GM19043 (cell line): Measurements from ENCODE around the gene BMPR2.

Experiments
- ATAC-seq: cut with Tn5 transposase; IDR thresholded peaks from one replicate; pipeline ENCODE4 v1.9.1; 2021; ENCODE audit warnings: low read depth; ENCODE audit not compliant: unreplicated experiment

Gene BMPR2

DNA sequence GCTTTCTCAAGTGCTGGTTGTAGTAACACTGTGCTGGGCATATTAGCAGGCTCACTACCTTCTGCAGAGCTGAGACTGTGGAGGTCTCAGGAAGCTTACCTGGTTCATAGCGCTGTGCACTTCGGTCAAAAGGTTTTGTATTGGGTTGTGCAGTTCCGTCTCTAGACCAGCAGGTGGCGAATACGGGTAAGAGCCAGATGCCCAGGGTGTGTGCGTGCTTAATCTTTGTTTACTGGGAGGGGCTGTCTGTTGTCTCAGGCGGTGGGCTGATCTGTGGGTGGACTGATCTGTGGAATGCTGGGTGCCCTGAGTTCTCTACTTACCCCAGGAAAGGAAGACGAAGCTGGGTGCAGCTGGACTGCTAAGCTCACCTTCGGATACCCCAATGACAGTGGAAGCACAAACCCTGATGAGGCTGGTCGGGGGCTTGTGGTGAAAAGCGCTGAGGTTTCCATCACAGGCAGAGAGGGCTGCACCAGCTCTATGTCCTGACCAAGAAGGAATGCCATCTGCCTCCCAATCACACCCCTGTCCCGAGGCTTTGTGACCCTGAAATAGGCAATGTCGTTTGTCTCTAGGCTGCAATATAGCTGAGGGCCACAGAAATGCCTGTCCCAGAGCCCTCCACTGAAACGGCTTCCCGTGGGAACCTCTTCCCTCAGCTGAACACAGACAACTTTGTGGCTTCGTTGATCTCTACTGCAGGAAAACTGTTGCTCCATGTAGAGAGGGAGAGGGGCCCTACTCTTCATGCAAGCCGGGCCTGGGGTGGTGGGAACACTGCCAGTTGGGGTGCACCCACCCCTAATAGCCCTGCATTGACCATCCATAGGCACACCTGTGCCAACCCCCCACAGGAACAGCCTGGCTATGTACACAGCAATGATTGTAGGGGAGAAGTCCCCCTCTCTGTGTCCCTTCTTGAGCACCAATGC is 212.8 kb downstream of the BMPR2 start:
- ATAC-seq, result peak; percentile 83

DNA sequence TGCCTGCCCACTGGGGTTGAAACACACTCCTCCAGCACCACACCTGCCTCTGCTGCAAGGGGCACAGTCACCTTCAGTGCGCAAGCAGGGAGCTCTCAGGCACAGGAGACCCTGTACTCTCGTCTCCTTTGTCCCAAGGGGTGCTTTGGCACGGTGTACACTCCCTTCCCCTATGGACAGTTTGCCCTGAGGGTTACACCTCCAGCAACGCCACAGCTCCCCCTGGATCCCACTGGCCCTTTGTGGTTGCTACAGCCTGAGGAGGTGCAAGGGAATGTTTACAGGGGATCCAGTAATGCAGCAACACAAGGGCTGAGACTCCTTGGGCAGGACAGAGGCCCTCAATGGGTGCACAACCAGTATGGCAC is 213.4 kb downstream of the BMPR2 start:
- no peak for ATAC-seq

DNA sequence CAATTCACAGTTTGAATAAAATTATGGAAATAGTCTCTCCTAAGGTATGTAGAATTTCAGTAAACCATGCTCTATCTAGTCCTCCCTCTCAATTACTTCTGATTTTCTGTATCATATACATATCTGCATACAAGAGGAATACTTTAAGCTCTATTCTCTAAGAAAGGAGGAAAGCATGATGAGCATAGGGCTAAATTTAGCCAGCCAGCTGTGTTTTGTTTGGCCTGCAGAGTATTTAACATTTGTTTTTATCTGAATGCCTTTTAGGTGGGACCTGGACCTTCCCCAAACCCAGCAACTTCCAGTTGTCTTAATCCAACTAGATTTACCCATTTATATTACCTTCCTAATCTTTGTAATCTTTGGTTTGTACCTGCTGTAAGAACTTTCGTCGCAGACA is 216.4 kb downstream of the BMPR2 start:
- ATAC-seq, result no peak

DNA sequence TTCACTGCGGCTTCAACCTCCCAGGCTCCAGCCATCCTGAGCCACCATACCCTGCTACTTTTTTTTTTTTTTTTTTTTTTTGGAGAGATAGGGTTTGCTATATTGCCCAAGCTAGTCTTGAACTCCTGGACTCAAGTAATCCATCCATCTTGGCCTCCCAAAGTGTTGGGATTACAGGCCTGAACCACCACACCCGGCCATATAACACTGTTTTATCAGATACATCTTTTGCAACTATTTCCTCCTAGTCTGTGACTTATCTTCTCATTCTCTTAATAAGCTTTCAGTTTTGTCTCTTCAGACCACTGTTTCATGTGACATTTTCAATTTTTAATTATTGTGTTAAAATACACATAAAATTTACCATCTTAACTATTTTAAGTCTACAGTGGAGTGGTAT is 223.0 kb downstream of the BMPR2 start:
- ATAC-seq, result no peak

DNA sequence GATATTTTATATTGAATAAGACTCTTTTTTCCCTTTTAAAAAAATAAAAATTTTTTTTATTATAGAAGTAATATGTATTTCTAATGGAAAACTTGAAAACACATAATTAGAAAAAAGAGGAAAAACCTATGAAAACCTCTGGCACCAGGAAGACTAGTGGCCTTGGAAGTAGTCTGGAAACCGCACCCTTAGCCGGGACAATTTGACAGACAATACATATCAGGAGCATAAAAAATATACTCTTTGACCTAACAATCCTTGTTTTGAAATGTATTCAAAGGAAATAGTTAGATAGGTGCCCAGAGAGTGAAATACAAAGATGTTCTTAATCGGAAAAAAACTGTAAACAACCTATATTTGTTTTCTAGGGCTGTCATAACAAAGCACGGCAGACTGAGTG is 223.8 kb downstream of the BMPR2 start:
- no peak for ATAC-seq

DNA sequence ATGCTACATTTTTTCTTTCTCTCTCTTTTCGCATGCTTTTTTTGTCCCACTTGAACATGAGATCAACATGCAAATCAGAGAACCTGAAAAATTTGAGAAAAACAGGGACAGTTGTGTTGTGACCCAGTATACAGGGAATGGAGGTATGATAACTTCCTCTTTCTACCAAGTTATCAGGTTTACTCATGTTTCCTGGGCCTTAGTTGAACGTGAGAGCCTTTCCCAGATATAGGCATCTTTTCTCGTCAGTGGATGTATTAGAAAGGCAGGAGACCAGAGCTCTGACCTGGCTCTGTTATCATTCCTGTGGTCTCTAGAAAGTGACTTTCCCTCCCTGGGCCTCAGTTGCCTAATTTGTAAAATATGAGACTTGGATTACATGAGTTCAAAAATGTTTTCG is 228.6 kb downstream of the BMPR2 start:
- ATAC-seq, result no peak

DNA sequence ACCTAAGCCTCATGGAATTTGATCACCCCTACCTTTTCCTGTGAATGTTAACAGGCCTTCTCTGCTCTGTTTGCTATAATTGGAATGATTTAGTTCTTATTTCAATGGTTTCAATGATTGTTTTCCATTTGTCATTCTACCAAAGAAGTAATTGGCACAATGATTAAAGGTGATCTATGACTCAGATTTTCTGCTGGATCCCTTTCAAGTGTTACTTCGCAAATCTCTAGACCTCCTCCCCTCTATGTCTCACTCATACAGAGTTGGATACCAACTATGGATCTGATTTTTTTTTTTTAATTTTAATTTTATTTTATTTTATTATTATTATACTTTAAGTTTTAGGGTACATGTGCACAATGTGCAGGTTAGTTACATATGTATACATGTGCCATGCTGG is 229.0 kb downstream of the BMPR2 start:
- ATAC-seq, result no peak

DNA sequence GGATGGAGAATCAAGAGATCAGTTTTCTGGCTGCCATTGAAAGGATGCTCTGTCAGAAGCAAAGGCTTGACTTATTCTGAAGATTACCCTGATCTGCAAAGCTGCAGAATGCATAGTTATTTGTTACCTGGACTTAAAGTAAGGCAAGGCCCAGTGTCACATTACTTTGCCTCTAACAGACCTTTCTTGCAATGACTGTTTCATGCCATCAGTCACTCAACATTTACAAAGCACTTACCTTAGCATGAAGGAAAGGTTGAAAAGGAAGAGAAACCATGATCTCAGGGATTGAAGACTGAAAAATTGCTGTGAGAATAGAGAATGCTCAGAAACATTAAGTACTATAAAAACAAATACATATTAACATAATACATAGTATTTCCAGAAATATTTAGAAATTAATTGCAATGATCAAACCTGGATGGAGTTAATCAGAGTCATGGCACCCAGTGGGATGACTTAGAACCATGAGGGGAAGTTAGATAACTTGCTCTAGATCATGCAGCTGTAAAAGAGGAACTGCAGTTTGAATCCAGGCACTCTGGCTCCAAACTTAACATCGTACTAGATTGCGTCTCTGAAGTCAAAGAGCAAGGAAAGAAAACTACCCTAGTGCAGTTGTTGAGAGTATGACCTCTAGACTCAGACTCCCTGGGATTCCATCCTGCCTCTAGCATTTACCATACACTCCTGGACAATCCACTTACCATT is 232.2 kb downstream of the BMPR2 start:
- ATAC-seq, result no peak

DNA sequence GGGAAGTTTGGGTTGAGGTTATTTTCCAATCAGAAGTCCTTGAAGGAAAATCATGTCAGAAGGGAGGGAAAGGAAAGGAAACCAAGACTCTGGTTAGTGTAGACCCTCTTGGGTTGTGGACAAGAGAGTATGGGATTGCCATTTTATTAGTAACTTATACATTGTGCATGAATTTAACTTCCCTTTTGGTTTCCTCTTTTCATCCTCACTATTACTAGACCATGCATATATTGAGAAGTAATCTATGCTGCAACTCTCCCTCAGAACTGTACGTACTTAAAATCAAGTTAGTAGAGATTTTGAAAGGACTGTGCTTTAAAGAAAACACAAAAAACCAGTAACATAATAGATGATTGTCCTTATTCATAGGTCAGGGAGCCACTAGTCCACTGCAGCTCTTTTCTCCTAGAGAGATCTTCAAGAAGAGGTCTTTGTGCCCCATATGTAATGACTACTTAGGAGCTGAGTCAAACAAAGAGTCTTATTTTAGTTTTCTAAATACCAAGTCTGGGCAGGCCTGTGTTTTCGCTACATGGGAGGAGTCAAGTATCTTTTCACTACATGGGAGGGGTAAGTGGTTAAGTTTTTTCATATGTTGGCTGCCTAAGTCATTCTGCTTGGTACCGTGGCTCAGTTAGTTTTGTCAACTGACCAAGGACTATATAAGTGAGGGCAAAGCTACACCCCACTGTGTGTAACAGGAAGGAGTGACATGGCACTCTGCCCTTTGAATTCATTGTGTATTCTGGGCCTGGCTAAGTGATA is 233.4 kb downstream of the BMPR2 start:
- peak; percentile 90 for ATAC-seq

DNA sequence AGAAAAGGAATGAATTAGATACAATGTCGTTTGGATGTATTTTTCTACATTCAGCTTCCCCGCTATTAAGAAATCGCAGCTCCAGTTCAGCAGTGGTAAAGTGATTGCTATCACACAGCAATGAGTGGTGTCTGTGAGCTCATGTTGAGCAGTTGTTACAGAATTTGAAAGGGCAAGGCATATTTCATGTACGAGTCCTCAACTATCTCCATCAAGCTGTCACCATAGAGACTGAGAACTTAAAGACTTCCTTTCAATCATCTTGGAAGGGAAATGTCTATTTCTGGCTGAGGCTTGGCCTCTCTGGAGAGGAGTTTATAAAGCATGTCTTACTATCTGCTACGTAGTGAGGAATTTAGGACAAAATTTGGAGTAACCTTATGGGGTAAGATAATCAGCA is 234.3 kb downstream of the BMPR2 start:
- no peak for ATAC-seq

DNA sequence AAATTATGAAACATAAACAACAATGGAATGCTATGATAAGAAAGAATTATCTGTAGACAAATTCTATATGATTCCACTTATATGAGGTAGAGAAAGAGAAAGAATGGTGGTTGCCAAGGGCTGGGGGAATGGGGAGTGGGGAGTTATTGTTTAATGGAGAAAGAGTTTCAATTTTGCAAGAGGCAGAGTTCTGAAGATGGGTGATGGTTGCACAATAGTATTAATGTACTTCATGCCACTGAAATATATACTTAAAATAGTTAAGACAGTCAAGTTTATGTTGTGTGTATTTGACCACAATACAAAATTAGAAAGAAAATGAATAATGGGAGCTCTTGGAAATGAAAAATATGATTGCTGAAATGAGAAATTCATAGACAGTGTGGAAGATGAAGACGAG is 236.0 kb downstream of the BMPR2 start:
- no peak for ATAC-seq

DNA sequence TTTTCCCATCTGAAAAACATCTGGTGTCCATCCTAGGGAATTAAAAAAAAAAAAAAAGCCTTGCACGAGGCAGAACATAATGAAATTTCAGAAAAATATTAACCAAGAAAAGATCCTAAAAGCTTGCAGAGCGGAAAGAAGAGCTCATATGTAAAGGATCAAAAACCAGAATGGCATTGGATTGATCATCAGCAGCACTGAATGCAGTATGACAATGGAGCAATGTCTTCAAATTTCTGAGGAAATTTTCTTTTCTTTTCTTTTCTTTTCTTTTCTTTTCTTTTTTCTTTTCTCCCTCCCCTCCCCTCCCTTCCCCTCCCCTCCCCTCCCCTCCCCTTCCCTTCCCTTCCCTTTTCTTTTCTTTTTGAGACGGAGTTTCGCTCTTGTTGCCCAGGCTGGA is 237.4 kb downstream of the BMPR2 start:
- ATAC-seq, result no peak
